Central memory CD8-positive, alpha-beta T cell (primary cell): ENCODE data around the gene XYLT1.
A peak's percentile ranks its signal among the peaks of the same experiment; 100 is the strongest.

ENCODE experiments used
- ATAC-seq: fragments of 150-1000 bp; cut with Tn5 transposase; replicated peaks from 2 replicates; pipeline ENCODE4 v1.10.0; 2022; ENCODE audit warnings: mild to moderate bottlenecking, moderate FRiP score, moderate number of reproducible peaks; ENCODE audit not compliant: poor library complexity, severe bottlenecking; ENCODE audit errors: extremely low read depth
- DNase-seq, 2 donors: peaks; one replicate each; pipeline ENCODE4 v3.0.0; 2021; ENCODE audit warnings: low spot score in 2 of 2
- H3K27ac Mint-ChIP-seq: one replicate; pipeline ENCODE4 v1.8.0; 2022; ENCODE audit warnings: low read depth, mild to moderate bottlenecking, moderate library complexity, mixed read lengths
- H3K27me3 Mint-ChIP-seq: one replicate; pipeline ENCODE4 v1.8.0; 2022; ENCODE audit warnings: mixed read lengths
- H3K36me3 Mint-ChIP-seq: one replicate; pipeline ENCODE4 v1.8.0; 2022; ENCODE audit warnings: mild to moderate bottlenecking, moderate library complexity, mixed read lengths; ENCODE audit not compliant: insufficient read depth
- H3K4me1 Mint-ChIP-seq: one replicate; pipeline ENCODE4 v1.8.0; 2022; ENCODE audit warnings: mixed read lengths
- H3K4me3 Mint-ChIP-seq: one replicate; pipeline ENCODE4 v1.8.0; 2022; ENCODE audit warnings: mild to moderate bottlenecking, moderate library complexity, mixed read lengths
- H3K9me3 Mint-ChIP-seq: one replicate; pipeline ENCODE4 v1.8.0; 2022; ENCODE audit warnings: mixed read lengths

The XYLT1 gene

GRCh38 chr16:17084130-17084529 is 386.6 kb downstream of the XYLT1 start:
- no peaks in the 10 kb centered on the region for H3K4me1 Mint-ChIP-seq
- DNase-seq (no peak), ATAC-seq (no peak)
- peaks cover 4% of the 10 kb centered on the region for H3K36me3 Mint-ChIP-seq
- H3K4me3 Mint-ChIP-seq = no peak overlapping the region
- no peak overlapping the region for H3K27ac Mint-ChIP-seq
- no peaks in the 10 kb centered on the region for H3K27me3 Mint-ChIP-seq
- H3K9me3 Mint-ChIP-seq = no peaks in the 10 kb centered on the region

GRCh38 chr16:17083628-17084027 is 387.1 kb downstream of the XYLT1 start:
- ATAC-seq = no peak
- Mint-ChIP-seq H3K9me3 (no peaks in the 10 kb centered on the region), H3K27me3 (no peaks in the 10 kb centered on the region), H3K27ac (no peak overlapping the region), H3K4me1 (no peaks in the 10 kb centered on the region), H3K4me3 (no peak overlapping the region), H3K36me3 (peaks cover 4% of the 10 kb centered on the region)
- no peak for DNase-seq

GRCh38 chr16:17082095-17082882 is 388.5 kb downstream of the XYLT1 start:
- H3K36me3 Mint-ChIP-seq = peaks cover 4% of the 10 kb centered on the region
- H3K27ac Mint-ChIP-seq = no peak overlapping the region
- no peaks in the 10 kb centered on the region for H3K4me1 Mint-ChIP-seq
- H3K27me3 Mint-ChIP-seq = no peaks in the 10 kb centered on the region
- no peak overlapping the region for H3K4me3 Mint-ChIP-seq
- no peak for DNase-seq
- no peaks in the 10 kb centered on the region for H3K9me3 Mint-ChIP-seq
- no peak for ATAC-seq

GRCh38 chr16:17080105-17080504 is 390.7 kb downstream of the XYLT1 start:
- peaks cover 4% of the 10 kb centered on the region for H3K36me3 Mint-ChIP-seq
- no peak overlapping the region for H3K4me3 Mint-ChIP-seq
- no peak for DNase-seq
- no peaks in the 10 kb centered on the region for H3K9me3 Mint-ChIP-seq
- no peak overlapping the region for H3K27ac Mint-ChIP-seq
- H3K4me1 Mint-ChIP-seq = no peaks in the 10 kb centered on the region
- no peak for ATAC-seq
- H3K27me3 Mint-ChIP-seq = no peaks in the 10 kb centered on the region

- no peaks in the 10 kb centered on the region for H3K9me3 Mint-ChIP-seq
- H3K4me1 Mint-ChIP-seq = no peaks in the 10 kb centered on the region
- DNase-seq (no peak), ATAC-seq (no peak)
- H3K36me3 Mint-ChIP-seq = peaks cover 4% of the 10 kb centered on the region
- H3K27ac Mint-ChIP-seq = no peak overlapping the region
- H3K4me3 Mint-ChIP-seq = no peak overlapping the region
- no peaks in the 10 kb centered on the region for H3K27me3 Mint-ChIP-seq
Measured at GRCh38 chr16:17078931-17079631, 391.7 kb downstream of the XYLT1 start.

GRCh38 chr16:17076818-17077498 is 393.8 kb downstream of the XYLT1 start:
- H3K4me1 Mint-ChIP-seq = no peaks in the 10 kb centered on the region
- ATAC-seq (no peak), DNase-seq (no peak)
- no peaks in the 10 kb centered on the region for H3K9me3 Mint-ChIP-seq
- peaks cover 2% of the 10 kb centered on the region for H3K36me3 Mint-ChIP-seq
- H3K27ac Mint-ChIP-seq = no peak overlapping the region
- H3K27me3 Mint-ChIP-seq = no peaks in the 10 kb centered on the region
- H3K4me3 Mint-ChIP-seq = no peak overlapping the region

- Mint-ChIP-seq H3K9me3 (no peaks in the 10 kb centered on the region), H3K27me3 (no peaks in the 10 kb centered on the region), H3K27ac (no peak overlapping the region), H3K4me3 (no peak overlapping the region), H3K36me3 (peaks cover 2% of the 10 kb centered on the region), H3K4me1 (peaks cover under 1% of the 10 kb centered on the region)
- DNase-seq (no peak), ATAC-seq (no peak)
Measured at GRCh38 chr16:17076092-17076754, 394.5 kb downstream of the XYLT1 start.

GRCh38 chr16:17072104-17072503 is 398.7 kb downstream of the XYLT1 start:
- no peaks in the 10 kb centered on the region for H3K27me3 Mint-ChIP-seq
- peaks cover 19% of the 10 kb centered on the region for H3K4me1 Mint-ChIP-seq
- peak overlapping the region; percentile 50 for H3K4me3 Mint-ChIP-seq
- peaks cover 8% of the 10 kb centered on the region for H3K36me3 Mint-ChIP-seq
- ATAC-seq = no peak
- H3K9me3 Mint-ChIP-seq = no peaks in the 10 kb centered on the region
- no peak for DNase-seq
- H3K27ac Mint-ChIP-seq = peak overlapping the region; percentile 68

- H3K27ac Mint-ChIP-seq = peak overlapping the region; percentile 97
- no peaks in the 10 kb centered on the region for H3K9me3 Mint-ChIP-seq
- peaks cover 8% of the 10 kb centered on the region for H3K36me3 Mint-ChIP-seq
- H3K4me3 Mint-ChIP-seq = peak overlapping the region; percentile 79
- ATAC-seq = peak; percentile 89
- DNase-seq = peak; percentile 63 to 79
- peaks cover 19% of the 10 kb centered on the region for H3K4me1 Mint-ChIP-seq
- H3K27me3 Mint-ChIP-seq = no peaks in the 10 kb centered on the region
Measured at GRCh38 chr16:17070882-17071592, 399.7 kb downstream of the XYLT1 start.

- no peak for DNase-seq
- H3K36me3 Mint-ChIP-seq = peaks cover 10% of the 10 kb centered on the region
- H3K4me1 Mint-ChIP-seq = peaks cover 19% of the 10 kb centered on the region
- no peaks in the 10 kb centered on the region for H3K27me3 Mint-ChIP-seq
- ATAC-seq = no peak
- peak overlapping the region; percentile 97 for H3K27ac Mint-ChIP-seq
- no peak overlapping the region for H3K4me3 Mint-ChIP-seq
- H3K9me3 Mint-ChIP-seq = no peaks in the 10 kb centered on the region
Measured at GRCh38 chr16:17069681-17070080, 401.1 kb downstream of the XYLT1 start.

- Mint-ChIP-seq H3K36me3 (peaks cover 8% of the 10 kb centered on the region), H3K27me3 (no peaks in the 10 kb centered on the region), H3K4me3 (no peak overlapping the region), H3K27ac (no peak overlapping the region), H3K9me3 (no peaks in the 10 kb centered on the region), H3K4me1 (peaks cover 19% of the 10 kb centered on the region)
- ATAC-seq = no peak
- DNase-seq = no peak
Measured at GRCh38 chr16:17068524-17068923, 402.2 kb downstream of the XYLT1 start.

- Mint-ChIP-seq H3K27ac (no peak overlapping the region), H3K9me3 (no peaks in the 10 kb centered on the region)
Measured at GRCh38 chr16:17067882-17068281, 402.9 kb downstream of the XYLT1 start.

More at GRCh38 chr16:17067882-17068281, 402.9 kb downstream of the XYLT1 start:
- DNase-seq (no peak), ATAC-seq (no peak)
- Mint-ChIP-seq H3K4me3 (no peak overlapping the region), H3K27me3 (no peaks in the 10 kb centered on the region), H3K4me1 (peaks cover 19% of the 10 kb centered on the region), H3K36me3 (peaks cover 8% of the 10 kb centered on the region)
